GM12872 (cell line): ENCODE data around the gene SMURF1.

Experiments used
- CTCF ChIP-seq: IDR thresholded peaks from 3 replicates; pipeline ENCODE4 v1.5.1; 2011; ENCODE audit warnings: low read depth, mild to moderate bottlenecking, low read length, moderate library complexity; ENCODE audit not compliant: insufficient read depth

The SMURF1 gene

DNA sequence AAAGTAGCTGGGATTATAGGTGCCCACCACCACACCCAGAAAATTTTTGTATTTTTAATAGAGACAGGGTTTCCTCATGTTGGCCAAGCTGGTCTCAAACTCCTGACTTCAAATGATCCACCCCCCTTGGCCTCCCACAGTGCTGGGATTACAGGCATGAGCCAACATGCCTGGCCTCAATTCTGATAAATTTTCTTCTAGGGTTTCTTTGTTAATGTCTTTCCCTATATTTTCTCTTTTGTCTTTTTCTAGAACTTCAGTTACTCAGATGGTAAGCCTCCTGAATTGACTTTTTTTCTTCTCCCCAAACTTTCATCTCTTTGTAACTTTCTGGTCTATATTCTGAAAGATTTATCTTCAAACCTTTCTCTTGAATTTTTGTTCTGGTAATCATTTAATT lies 12.7 kb upstream of the SMURF1 start:
- TF ChIP-seq CTCF, result no peak

DNA sequence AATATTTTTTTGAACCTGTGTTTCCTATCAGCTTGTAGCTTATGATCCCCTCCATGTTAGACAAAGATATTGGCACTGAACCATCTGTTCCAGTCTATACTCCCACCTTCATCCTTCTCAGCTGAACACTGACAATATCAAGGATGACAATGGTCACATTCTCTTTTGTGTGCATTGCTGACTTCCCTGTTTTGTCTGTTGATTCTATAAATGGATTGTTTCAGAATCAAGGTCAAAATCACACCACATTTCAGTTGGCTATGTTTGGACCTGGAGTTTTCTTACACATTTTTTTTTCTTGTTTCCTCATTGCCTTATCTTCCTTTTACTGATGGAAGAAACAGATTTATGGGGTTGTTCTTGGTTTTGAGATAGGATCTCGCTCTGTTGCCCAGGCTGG lies 11.3 kb upstream of the SMURF1 start:
- TF ChIP-seq CTCF, result no peak

GRCh38 chr7:99146979-99147378 lies 3.1 kb upstream of the SMURF1 start:
- no peak for TF ChIP-seq CTCF

GRCh38 chr7:99143521-99143852 lies 421 bp downstream of the SMURF1 start:
- no peak for TF ChIP-seq CTCF

- TF ChIP-seq CTCF, result no peak
Measured at GRCh38 chr7:99142727-99143520, 984 bp downstream of the SMURF1 start.

DNA sequence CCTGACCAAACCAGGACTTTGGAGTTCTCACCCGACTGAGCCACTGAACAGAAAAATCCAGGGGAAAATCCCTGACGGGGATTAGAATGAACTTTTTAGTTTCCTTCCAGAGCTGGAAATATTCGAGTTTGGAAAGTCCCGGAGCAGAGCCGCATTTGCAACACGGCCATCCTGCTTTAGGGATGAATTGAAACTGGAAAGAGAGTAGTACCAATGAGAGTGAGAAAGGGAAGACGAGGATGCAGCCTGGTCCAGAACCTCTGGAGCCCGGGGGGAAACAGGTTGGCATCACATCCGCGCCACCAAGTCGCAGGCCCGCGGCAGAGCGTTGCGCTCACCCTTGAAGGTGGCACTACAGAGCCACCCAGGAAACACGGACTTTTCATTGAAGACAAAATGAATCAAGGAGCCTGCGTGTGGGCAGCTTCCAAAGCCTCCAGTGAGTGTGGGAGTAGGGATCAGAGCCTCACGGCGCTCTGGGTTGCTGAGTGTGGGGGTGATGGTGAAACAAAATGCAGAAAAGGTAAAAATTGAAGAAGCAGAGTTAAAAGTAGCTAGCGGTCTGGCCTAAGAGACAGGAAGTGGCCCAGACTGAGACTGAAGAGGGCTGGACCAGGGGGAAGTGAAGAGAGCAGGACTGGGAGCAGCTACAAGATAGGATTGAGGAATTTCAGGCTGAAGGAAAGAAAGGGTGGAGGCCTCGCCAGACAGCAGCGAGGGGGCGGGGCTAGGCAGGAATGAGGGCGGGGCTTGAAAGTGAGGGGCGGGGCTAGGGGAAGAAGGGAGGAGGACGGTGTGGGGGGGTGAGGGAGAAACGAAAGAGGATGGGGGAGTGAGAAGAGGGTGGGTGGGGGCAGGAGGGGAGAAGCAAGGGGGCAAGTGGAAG lies 1.8 kb downstream of the SMURF1 start:
- TF ChIP-seq CTCF, result no peak

DNA sequence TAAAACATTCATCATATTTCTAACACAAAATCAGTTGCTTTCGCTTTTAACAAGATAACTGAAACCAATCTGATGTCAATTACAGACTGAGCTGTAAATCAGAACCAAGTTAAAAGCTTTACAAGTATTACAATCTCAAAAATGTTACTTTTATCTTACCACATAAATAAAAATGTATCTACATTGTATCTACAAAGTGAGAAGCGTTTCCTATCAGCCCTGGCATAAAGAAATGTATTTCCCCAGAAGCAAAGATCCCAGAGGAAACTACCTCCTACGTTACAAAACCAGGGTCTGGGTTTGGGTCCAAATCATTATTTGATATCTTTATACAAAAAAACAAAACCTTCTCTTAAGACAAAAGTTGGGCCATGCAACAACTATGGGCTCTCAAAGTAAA lies 2.6 kb downstream of the SMURF1 start:
- TF ChIP-seq CTCF, result no peak
